Renal cortical epithelial cell (primary cell): Measurements from ENCODE around the gene TAF5L. TPM values are rescaled to one million over a fixed set of nuclear protein-coding genes. Genes with fewer than 3 reads are reported as not detected.
A peak's percentile ranks its signal among the peaks of the same experiment; 100 is the strongest.
"Not testable (repeated sequence)": the region's sequence is repeated elsewhere in the genome, so short reads cannot be mapped to it uniquely, and the experiment has no call there.

Experiments used
- DNase-seq: peaks from one replicate; pipeline ENCODE4 v3.0.0-alpha.2; 2011; ENCODE audit warnings: low read depth
- total RNA-seq: library from RNA; depleted of rRNA; stranded (reverse); fragments of >200 nt; gene quantifications from 2 replicates; pipeline ENCODE4 v1.2.3, GENCODE V29; 2014

Gene TAF5L
- total RNA-seq, 1 donor from 2014 or later: 15.7 TPM

DNA sequence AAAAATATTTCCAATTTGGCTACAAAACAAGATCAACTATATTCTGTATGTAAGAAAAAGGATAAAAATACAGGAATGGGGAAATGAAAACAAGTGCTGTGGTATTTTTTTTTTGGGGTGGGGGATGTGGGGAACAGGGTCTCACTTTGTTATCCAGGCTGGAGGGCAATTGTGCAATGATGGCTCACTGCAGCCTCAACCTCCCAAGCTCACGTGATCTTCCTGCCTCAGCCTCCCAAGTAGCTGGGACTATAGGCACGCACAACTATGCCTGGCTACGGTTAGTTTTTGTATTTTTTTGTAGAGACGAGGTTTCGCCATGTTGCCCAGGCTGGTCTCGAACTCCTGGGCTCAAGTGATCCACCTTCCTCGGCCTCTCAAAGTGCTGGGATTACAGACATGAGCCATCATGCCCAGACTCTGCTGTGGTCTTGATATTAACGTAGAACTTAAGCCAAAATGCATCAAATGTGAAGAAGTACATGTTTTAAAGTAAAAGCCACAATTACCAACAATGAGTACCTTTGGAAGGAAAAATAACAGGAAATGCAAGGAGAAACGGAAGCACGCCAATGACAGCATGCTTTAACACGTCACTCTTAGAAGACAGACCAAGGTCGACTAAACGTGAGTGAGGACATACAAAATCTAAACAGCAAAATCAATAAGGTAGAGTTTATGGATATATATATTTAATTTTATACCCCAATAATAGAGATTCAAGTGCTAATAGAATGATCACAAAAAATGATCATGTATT lies 58.6 kb downstream of the TAF5L start:
- DNase-seq: no peak

DNA sequence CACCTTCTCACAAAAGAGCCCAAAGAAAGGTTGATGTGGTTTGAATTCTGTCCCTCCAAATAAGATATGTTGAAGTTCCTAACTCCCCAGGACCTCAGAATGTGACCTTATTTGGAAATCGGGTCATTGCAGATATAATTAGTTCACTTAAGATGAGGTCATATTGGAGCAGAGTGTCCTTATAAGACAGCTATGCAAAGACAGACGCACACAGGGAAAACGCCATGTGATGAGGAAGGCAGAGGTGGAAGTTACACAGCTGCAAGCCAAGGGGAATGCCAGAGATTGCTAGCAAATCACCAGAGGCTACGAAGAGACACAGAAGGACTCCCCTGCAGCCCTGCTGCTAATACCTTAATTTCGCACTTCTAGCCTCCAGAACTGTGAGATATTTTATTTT lies 62.2 kb downstream of the TAF5L start:
- DNase-seq: peak; percentile 13

DNA sequence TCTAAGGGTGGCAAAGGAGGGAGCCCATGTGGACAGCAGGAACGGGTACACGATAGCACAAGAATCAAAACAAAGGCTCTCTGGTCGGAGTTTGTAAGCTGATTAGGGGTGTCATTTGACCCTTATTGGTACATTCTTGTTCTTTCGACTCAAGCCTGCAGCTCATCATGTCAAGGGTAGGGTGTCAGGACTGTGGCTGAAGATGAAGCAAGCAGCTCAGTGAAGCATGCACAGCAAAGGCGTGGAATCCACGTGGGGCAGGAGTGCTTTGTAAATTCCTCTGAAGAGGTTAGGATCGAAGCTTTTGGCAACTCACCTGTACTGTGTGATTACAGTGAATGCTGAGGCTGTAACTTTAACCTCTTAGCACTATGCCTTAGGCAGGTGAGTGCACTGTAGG lies 62.7 kb downstream of the TAF5L start:
- peak; percentile 73 for DNase-seq

DNA sequence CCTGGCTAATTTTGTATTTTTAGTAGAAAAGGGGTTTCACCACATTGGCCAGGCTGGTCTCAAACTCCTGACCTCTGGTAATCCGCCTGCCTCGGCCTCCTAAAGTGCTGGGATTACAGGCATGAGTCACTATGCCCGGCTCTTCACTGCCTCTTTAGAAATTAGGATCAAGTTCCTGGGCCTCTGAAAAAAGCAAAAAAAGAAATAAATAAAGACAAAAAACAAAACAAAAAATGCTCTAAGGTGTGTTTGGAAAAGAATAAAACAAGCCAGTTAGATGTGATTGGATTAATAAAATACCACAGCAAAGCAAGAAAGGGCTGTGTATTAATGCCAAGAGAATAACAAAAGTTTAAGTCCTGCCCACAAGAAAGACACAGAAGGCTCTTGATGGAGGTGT lies 63.2 kb downstream of the TAF5L start:
- no peak for DNase-seq

DNA sequence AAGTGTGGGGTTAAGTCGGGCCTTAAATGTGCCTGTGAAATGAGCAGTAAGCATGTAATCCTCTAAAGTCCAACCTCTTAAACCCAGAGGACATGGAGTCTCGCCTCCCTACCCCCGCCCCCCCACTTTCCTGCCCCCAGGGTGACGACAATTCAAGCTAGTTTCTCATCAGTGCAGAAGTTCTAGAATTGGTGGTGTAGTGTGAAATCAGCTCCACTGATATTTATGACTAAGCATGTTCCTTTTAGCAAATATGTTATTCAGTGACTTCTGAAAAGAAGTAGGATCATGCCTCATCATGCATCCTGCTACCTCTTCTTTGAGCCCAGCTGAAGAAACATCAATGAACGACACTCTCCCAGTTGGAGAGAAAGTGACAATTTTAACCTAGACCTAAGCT lies 64.8 kb downstream of the TAF5L start:
- no peak for DNase-seq

DNA sequence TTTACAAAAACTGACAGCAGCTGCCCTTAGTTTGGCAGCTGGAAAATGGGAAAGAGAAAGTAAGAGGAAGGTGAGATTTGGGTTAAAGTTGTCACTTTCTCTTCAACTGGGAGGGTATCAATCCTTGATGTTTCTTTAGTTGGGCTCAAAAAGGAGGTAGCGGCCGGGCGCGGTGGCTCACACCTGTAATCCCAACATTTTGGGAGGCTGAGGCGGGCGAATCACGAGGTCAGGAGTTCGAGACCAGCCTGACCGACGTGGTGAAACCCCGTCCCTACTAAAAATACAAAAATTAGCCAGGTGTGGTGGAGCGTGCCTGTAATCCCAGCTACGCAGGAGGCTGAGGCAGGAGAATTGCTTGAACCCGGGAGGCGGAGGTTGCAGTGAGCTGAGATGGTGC lies 65.8 kb downstream of the TAF5L start:
- DNase-seq: not testable (repeated sequence)

DNA sequence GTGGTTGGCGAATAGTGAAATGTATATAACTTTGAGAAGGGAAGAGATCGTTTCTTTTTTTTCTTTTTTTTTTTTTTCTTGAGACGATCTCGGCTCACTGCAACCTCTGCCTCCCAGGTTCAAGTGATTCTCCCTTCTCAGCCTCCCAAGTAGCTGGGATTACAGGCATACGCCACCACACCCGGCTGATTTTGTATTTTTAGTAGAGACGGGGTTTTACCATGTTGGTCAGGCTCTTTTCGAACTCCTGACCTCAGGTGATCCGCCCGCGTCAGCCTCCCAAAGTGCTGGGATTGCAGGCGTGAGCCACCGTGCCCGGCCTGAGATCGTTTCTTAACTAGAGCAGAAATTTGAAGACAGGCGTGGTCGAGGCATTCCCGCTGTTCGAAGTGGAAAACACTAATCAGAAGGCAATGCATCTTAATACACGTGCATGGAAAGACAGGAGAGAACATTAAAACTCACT lies 66.6 kb downstream of the TAF5L start:
- DNase-seq: not testable (repeated sequence)

DNA sequence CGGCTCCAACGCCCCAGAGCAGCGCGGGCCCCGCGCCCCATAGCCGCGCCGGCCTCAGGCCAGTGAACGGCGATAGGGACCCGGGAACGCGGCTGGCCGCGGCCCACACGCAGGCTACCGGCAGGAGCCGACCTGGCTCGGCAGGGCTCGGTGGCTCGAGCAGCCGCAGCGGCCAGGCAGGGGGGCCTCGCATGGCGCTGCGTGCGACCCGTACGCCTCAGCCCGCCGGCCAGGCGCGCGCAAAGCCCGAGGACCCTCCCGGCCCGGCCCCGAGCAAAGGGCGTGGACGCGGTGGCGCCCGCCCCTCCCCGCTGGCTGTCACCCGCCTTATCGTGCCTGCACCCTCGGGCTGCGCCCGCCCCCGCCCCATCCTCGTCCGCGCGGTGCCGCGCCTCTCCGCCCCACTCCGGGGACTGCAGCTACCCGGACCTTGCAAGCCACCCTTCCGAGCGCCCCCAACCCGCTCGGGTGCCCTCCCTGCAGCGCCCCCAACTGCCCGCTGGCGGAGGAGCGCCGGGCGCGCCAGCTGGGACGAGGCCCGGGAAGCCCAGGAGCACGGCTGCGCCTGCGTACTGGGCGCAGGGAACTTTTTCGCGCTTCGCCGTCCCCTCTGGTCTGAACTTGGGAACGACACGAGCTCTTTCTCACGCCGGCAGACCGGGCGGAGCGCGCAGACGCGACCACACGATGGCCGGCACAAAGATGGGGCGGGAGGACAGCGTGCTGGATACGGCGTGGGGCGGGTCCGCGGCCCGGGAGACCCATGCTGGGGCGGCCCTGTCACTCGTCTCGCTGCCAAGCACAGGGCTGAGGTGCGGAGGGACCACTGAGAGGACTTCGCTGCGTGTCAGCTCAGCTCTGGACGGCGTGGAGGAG lies 67.2 kb downstream of the TAF5L start, which contains the start of gene ABCB10:
Gene ABCB10, minus strand, starts transcription at position 248 of the 876 bp plus-strand sequence. Its CDS starts 55 bp downstream, at position 193.
- peak; percentile 92 for DNase-seq

DNA sequence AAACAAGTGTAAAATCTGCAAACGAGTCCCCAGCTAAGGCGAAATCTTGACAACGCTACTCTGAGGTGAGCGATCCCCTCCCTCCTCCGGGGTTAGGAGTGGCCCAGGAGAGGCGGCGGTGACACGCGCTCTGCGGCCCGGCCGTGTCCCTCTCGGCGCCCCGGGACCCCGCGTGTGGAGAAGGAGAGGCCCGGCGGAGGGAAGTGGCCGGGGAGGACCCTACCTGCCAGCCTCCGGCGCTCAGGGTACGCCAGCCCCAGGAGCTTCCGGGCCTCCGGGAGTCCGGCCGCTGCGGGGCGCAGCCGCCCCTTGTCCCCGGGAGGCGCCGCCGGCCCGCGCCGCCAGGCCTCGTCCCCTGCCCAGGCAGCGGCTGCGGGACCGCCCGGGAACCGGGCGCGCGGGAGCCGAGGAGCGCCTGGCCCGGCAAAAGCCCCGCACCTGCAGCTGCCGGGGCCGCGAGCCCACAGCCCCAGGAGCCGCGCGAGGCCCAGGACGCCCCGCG lies 68.0 kb downstream of the TAF5L start:
- no peak for DNase-seq

DNA sequence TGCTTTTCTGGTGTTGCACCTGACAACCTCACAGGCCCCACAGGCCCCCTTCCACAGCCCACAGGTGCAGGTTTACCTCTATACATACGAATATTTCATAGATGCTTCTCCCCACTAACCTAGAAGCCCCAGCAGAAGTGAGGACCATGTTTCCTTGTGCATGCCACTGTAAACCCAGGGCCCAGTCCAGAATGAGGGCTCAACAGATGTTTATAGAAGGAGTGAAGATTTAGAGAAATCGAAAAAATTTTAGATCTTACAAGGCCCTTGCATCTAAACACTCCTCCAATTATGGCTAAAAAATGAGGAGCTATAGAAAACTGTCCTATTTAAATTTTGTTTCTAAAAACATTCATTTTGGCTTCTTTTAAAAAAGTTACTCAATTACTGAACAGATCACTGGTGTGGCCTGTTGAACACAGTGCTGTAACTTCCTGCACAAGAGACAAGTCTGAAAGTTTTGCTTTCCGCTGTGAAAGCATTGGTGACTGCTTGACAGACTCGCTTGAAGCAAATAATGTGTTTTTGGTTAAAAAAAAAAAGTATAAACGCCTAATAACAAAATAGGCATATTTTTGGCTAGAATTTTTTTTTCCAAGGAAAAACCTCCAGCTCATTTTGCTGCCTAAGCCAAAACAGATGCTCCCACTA lies 68.6 kb downstream of the TAF5L start:
- peak; percentile 33 for DNase-seq

DNA sequence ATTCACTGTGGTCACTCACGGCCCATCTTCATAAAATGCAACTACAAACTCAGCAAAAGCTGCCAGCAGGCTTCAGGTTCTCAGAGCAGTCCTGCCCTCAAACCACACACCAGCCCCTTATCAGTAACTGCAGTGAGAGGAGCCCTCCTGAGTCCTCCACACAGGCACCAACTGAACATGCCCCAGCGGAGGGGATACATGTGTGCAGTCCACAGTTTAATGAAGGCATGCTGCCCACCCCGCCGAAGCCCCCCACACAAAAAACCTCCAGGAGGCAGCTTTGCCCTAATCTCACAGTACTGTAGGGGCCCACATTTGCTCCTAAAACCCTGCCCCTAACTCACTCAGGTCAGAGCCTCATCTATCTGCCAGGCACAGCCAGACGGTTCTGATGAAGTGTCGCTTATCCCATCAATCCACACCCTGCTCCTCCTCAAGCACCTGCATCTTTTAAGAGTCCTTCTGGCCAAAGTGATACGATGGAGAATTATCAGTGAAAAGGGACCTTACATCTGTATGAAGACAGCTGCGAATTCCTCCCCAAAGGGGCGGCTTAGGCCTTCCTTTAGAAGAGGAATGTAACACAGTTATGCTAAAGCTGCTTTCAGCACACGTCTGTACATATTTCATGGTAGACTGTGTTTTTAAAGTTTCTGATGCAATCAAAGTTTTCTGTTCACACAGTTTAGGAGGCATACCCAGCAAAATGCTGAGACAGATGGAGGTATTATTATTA lies 70.9 kb downstream of the TAF5L start:
- DNase-seq: no peak

DNA sequence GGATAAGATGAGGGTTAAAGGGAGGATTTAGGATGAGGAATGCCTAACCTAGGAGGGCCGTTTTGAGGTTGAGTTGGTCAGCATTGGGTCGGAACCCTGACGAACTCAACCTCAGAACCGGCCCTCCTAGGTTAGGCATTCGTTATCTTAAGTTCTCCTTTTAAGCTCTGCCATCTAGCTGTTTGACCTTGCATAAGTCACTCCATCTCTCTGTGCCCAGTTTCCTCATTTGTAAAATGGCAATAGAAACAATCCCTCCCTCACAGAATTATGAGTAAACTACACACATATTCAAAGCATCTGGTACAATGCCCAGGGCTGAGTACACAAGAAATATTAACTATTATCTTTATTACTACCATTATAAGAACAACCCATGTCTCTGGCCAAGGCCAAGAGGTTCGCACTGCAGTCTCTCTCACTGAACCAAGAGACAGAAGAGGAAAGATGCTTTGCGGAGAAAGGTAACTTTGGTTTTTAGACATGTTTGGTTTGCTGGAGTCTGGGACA lies 72.2 kb downstream of the TAF5L start:
- DNase-seq: no peak

DNA sequence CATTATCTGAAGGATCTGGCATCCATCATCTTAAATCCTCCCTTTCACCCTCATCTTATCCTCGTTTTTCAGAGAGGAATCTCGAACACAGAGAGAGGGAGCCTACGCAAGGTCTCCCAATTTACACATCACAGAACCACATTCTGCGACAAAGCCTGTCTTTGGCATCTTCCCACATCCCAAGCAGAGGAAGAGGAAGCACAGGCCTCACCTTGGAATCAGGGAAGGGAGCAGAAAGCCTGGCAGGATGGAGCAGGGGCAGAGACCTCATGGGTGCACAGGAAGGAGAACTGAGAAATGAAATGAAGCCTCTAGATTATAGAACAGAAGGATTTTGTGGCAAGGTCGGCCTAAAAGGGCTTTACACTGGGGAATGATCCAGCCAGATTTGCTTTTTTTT lies 73.2 kb downstream of the TAF5L start:
- DNase-seq: no peak

DNA sequence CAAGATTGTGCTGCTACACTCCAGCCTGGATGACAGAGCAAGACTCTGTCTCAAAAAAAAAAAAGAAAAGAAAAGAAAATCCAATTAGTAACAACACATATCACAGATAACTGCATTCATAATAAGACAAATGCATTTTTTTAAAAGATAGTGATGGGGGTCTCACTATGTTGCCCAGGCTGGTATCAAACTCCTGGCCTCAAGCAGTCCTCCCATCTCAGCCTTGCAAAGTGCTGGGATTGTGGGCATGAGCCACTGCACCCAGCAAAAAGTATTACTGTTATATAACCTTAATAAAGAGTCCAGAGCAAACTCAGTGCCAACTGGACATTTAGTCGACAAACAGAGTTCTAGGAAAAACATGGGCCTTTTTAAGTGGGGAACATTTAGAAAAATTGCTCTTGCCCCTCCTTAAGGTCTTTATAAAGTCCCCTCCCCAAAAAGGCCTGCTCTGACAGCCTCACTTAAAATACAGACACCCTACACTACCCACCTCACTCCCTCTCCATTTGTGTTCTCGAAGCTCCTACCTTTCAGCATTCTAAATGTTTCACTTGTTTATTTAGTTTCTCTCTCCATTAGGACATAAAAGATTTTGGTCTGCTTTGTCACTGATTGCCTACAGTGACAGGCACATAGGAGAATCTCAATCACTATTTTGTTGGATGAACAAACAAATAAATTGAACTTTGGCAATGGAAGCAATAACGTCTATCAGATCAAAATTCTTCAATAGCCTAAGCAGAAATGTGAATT lies 74.9 kb downstream of the TAF5L start:
- DNase-seq: no peak

DNA sequence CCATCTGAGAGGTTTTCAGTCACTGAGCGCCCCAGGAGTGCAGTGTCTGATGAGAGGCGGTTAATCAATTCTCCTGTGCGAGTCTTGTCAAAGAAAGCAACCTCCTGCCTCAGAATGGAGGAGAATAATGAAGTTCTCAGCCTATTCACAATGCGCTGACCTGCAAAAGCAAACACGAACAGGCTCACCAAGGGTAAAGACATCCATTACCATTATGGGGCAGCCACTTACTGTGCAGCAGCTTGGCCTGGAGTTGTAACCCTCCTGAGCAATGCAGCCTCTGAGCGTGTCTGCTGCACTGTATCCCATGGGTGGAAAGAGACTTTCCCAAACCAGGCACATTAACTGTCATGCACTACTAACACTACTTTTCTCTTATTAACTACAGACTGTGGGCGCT lies 78.4 kb downstream of the TAF5L start:
- peak; percentile 36 for DNase-seq

DNA sequence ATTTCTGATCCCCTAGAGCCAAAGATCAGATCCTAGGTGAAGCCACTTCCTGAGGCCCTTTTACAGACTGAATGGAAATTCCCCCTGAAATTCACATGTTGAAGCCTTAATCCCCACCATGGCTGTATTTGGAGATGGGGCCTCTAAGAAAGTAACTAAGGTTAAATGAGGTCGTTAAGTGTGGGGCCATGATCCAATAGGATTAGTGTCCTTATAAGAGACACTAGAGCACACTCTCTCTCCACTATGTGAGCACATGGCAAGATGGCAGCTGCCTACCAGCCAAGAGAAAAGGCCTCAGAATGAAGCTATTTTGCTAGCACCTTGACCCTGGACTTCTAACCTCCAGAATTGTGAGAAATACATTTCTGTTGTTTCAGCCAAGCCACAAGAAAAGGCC lies 81.3 kb downstream of the TAF5L start:
- no peak for DNase-seq
